ENCODE measurements around the gene BICDL2.
"Not testable (repeated sequence)": the region's sequence is repeated elsewhere in the genome, so short reads cannot be mapped to it uniquely, and the experiment has no call there.

BICDL2 gene

DNA sequence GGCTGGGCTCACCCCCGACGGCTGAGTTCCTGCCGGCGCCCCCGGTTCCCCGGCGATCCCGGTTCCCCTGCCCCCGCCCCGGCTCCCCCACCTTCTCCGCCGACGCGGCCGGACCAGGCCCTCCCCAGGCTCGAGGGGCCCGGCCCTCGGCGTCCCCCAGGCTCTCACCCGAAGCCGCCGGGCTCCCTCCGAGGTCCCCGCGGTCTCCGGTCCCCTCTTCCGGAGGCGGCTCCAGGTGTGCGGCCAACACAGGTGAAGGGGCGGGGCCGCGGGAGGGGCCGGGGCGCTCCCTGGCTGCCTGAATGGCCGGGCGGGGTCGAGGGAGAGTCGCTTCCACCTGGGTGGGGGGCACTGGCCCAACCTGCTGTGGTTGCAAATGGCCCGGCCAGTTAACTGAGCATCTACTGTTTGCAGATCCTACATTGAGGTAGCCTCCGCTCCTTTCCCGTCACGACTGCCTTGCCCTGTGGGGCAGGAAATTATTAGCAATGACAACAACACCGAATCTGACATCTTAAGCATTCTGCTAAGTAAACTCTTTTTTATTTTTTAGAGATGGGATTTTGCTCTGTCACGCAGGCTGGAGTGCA is at the start of gene BICDL2:
TSS of gene BICDL2 (minus strand) at position 219 of the 590 bp plus-strand sequence. CDS start 1,448 bp downstream, outside the sequence.
- DNase-seq: no peak

DNA sequence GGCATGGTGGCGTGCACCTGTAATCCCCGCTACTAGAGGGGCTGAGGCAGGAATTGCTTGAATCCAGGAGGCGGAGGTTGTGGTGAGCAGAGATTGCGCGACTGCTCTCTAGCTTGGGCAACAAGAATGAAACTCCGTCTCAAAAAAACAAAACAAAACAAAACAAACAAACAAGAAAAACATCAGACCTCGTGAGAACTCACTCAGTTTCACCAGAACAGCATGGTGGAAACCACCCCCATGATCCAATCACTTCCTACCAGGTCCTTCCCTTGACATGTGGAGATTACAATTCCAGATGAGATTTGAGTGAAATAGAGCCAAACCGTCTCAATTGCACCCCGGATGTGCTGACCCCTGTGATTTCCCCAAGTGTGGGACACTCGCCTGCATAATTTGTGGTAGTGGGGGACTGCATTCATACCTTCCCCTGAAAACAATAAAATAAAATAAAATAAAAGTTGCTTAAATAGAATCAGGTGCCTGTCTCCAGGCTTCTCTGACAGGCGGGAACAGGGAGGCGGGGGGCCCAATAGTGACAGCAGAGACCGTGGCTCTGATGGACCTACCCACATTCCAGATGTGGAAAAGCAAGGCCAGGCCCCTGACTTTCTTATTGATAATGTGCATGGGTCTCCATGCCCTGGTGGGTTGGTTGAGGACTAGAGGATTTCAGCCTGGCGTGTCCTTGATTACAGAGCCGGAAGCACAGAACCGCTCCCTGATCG is 49.3 kb upstream of the BICDL2 start:
- DNase-seq: no peak

- no peak for DNase-seq
These were observed 48.4 kb upstream of the BICDL2 start for GRCh38 chr16:3084969-3085670.

GRCh38 chr16:3084491-3084890 is 47.7 kb upstream of the BICDL2 start:
- no peak for DNase-seq

GRCh38 chr16:3083408-3083807 is 46.7 kb upstream of the BICDL2 start:
- DNase-seq: not testable (repeated sequence)

GRCh38 chr16:3081957-3082356 is 45.2 kb upstream of the BICDL2 start:
- DNase-seq: not testable (repeated sequence)

GRCh38 chr16:3080024-3080423 is 43.3 kb upstream of the BICDL2 start:
- DNase-seq: no peak

DNA sequence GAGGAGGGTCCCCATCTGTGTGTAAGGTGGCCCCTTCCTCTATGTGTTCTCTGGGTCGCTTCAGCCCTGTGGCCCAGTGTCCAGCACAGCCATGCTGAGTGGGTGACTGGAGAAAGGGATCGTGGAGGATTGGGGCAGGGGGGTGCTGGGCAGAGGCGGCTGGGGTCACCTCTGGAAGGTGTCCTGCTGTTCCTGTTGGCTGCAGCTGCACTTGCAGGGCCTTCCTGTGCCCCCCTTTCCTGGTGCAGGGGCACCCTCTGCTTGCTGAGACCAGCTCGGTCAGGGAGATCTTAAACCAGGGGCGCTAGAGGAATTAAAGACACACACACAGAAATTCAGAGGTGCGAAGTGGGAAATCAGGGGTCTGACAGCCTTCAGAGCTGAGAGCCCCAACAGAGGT is 39.8 kb upstream of the BICDL2 start:
- no peak for DNase-seq

DNA sequence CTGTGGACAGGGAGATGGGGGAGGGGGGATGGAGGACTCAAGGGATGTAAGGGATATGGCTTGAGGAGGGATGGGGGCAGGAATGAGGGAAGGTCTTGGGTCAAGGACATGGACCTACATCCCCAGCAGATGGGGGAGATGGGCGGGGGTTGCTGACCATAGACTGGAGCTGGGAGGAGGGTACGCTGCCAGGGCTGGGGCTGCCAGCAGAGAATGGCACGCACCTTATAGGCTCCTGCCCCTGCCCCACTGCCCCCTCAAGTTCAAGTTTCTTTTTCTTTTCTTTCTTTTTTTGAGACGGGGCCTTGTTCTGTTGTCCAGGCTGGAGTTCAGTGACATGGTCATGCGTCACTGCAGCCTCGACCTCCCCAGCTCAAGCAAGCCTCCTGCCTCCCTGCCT is 39.2 kb upstream of the BICDL2 start:
- DNase-seq: not testable (repeated sequence)

- no peak for DNase-seq
These were observed 38.8 kb upstream of the BICDL2 start for GRCh38 chr16:3075523-3075915.

DNA sequence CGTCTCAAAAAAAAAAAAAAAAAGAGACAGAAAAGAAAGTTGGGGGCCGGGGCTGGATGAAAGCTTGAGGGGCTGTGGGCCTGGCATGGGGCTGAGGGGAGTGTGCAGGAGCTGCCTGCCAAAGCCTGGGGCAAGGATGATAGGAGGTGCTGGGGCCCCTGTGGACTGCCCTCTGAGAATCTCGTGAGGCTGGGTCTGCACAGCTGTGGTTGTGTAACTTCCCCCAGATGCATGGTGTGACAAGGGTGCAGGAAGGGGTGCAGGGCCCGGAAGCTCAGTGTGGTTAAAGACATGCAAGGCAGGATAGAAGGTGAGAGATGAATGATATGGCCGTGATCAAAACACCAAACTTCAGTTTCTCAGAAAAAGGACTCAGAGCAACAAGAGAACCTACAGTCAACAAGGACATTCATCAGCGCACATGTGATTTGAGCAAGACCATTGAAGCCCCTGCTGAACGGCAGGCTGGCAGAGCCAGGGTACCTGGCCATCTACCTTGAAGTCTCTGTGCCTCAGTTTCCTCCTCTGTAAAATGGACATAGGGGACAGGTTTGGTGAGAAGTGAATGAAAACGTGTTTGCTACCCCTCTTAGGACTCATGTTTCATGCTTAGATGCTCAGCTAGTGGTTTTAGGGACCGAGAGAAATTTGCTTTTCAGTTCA is 38.2 kb upstream of the BICDL2 start:
- no peak for DNase-seq

GRCh38 chr16:3073448-3073847 is 36.7 kb upstream of the BICDL2 start:
- DNase-seq: no peak

DNA sequence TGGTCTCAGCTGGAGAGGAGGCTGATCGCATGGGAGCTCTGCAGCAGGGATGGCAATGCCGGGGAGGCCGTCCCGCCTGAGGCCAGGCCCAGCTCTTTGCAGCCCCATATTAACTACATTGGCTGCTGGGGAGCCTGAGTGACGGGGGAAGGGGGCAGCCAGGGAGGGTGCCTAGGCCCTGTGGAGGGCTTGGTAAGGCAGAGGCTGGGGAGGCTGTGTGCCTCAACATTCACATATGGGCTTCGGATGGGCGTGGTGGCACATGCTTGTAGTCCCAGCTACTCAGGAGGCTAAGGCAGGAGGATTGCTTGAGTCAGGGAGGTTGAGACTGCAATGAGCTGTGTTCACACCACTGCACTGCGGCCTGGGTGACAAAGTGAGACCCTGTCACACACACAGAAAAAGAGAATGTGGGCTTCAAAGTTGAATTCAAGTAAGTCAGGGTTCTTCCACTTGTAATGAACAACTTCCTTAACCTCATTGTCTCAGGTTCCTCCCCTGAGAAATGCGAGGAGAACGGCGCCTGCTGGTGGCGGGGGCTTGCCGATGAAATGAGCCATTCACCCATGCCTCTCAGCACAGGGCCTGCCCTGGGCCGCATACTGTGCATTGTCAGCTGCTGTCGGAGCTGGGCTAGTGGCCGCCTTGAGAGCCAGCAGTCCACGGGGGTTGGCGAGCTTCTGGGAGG is 36.0 kb upstream of the BICDL2 start:
- not testable (repeated sequence) for DNase-seq

GRCh38 chr16:3072148-3072547 is 35.4 kb upstream of the BICDL2 start:
- not testable (repeated sequence) for DNase-seq

- no peak for DNase-seq
These were observed 34.9 kb upstream of the BICDL2 start for GRCh38 chr16:3071655-3072054.

GRCh38 chr16:3070608-3071111 is 33.9 kb upstream of the BICDL2 start:
- DNase-seq: no peak

GRCh38 chr16:3069146-3069545 is 32.4 kb upstream of the BICDL2 start:
- DNase-seq: not testable (repeated sequence)

- DNase-seq: no peak
These were observed 31.7 kb upstream of the BICDL2 start for GRCh38 chr16:3068487-3068886.

DNA sequence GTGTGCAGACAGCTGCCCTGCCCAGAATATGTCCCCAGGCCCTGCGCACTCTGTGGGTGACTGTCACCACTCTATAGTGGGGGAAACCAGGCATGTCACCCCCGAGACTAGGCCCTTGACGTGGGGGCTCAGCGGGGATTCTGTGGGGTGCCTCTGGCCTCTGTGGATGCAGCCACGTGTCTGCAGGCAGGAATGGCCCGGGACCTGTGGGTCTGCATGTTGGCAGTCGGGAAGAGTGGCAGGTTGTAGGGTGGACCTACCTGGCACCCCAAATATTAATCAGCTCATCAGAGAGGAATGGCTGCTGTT is 29.6 kb upstream of the BICDL2 start:
- no peak for DNase-seq

- no peak for DNase-seq
These were observed 29.1 kb upstream of the BICDL2 start for GRCh38 chr16:3065742-3066439.

DNA sequence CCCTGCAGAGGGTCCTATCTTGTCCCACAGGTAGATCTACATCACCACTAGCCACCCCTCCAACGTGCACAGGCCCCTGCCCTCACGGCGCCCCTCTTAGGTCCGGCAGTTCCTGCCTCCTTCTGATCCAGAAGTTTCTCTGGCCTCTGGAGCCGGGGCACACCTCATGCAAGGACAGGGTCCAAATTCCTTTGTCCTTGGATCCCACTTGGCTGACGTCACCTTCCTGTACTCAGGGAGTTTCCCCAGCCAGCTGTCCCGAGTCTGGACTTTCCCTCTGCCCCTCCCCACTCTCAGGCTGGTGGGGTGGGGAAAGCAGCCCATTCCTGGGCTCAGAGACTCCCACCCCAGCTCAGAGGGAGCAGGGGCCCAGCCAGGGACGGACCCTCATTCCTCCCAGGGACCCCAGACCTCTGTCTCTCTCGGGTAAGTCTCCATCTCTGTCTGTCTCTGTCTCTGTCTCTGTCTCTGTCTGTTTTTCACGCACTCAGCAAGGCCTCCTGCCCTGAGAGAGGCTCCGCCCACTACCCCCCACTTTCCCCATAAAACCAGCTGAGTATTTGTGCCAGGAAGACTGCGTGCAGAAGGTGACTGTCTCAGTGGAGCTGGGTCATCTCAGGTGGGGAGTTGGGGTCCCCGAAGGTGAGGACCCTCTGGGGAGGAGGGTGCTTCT is 28.5 kb upstream of the BICDL2 start, which contains the start of gene IL32:
TSS of gene IL32 (plus strand) at position 572 of the 673 bp plus-strand sequence. CDS start 172 bp downstream, outside the sequence.
- DNase-seq: no peak
